Activated naive CD4-positive, alpha-beta T cell treated with anti-CD3 and anti-CD28 coated beads for 36 hours (primary cell): ENCODE data around the gene EHD4. TPM values are rescaled to one million over a fixed set of nuclear protein-coding genes. Genes with fewer than 3 reads are reported as not detected.
A peak's percentile ranks its signal among the peaks of the same experiment; 100 is the strongest.

Source experiments
- CTCF ChIA-PET: fragments of 350-600 bp; sonication (Branson Sonifier 250); formaldehyde crosslinking; loops from one replicate; lab custom pipeline; 2021; ENCODE audit warnings: antibody characterized with exemption; lab: Charles Lee
- DNase-seq: peaks from one replicate; pipeline ENCODE4 v3.0.0-alpha.2; 2020
- H3K27ac Mint-ChIP-seq: one replicate; pipeline ENCODE4 v1.8.0; 2021; ENCODE audit warnings: mild to moderate bottlenecking, mixed read lengths
- H3K27me3 Mint-ChIP-seq: one replicate; pipeline ENCODE4 v1.8.0; 2021; ENCODE audit warnings: low read depth, mixed read lengths
- H3K36me3 Mint-ChIP-seq: one replicate; pipeline ENCODE4 v1.8.0; 2021; ENCODE audit warnings: low read depth, mixed read lengths
- H3K4me1 Mint-ChIP-seq: one replicate; pipeline ENCODE4 v1.8.0; 2021; ENCODE audit warnings: low read depth, mixed read lengths
- H3K4me3 Mint-ChIP-seq: one replicate; pipeline ENCODE4 v1.8.0; 2021; ENCODE audit warnings: mild to moderate bottlenecking, moderate library complexity, mixed read lengths
- H3K9me3 Mint-ChIP-seq: one replicate; pipeline ENCODE4 v1.8.0; 2021; ENCODE audit warnings: mixed read lengths
- intact Hi-C: fragments of 100-400 bp; cut with micrococcal nuclease; formaldehyde crosslinking; loops from one replicate; pipeline ENCODE4 v1.15.1; 2023
- total RNA-seq, 2 experiments: library from RNA; stranded (reverse); gene quantifications; one replicate each; pipeline ENCODE4 v1.2.3, GENCODE V29; 2021

EHD4 gene
- total RNA-seq, 2 experiments from 2014 or later: 30.1 to 31.8 TPM

DNA sequence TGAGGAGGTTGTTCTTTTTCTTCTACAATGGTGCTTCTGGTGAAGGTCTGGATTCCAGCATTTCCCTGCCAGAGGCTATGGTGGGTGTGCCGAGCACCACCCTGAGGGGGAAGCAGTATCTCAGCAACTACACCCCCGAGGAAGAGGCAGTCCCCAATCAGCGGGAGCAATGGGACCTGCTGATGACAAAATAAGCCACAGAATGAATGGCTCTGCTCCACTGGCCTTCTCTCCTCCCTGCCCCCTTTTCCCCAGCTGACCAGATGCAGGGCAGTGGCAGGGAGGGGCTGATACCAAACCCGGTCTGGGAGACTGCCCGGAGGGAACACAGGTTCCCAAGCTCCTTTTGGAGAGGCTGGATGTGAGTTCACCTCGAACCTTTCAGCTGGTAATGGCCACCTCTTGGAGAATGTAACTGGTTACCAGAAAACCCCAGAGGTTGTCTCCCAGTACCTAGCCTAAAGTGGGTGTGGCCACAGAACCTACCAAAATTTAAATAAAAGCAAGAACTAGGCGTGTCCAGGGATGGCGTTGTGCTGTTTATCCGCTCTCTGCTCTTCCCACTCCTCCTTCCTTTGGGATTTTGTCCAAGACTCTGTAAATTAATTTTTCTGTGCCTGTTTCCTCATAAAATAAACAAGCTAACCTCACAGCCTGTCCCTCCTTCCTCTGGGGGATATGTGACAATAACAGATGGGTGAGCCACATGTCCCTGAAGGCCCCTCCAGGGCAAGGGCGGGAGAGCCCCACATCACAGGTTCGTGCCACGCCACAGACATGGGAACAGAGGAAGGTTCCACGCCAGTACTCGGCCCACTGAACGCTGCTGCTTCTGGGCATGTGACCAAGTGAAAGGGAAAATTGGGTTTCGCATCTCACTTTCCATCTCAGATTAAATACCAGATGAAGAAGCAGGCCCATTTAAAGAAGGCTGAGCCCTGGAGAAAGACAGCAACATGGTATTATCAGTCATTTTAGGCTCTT, 43.4 kb downstream of the EHD4 start:
- no peak overlapping the region for H3K27ac Mint-ChIP-seq
- H3K4me1 Mint-ChIP-seq: peaks cover 51% of the 10 kb centered on the region
- no peak overlapping the region for H3K4me3 Mint-ChIP-seq
- DNase-seq: peak; percentile 21
- CTCF ChIA-PET: interaction anchor here (0.9 to 1.1 kb wide), 2 partner anchors 12 to 126 kb away, joined by 3 read pairs; no protein-coding TSS in a partner anchor
- no peaks in the 10 kb centered on the region for H3K9me3 Mint-ChIP-seq
- peaks cover 8% of the 10 kb centered on the region for H3K36me3 Mint-ChIP-seq
- H3K27me3 Mint-ChIP-seq: no peaks in the 10 kb centered on the region
- intact Hi-C loops: no loop called here

DNA sequence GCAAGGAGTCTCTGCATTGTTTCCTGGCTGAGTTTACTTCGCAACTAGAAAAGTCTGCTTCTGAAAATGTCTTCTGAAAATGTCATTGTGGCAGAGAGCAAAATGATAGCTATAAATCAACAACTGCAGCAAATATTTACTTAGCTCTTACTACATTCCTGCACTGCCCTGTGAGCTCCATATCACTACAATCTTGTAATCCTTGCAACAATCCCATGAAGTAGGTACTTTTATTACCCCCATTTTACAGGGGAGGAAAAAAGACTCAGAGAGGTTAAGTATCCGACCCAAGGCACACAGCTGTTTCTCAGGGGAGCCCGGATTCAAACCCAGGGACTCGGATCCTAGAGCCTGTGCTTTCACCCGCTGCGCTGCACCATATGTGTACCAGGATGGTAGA, 44.3 kb downstream of the EHD4 start:
- no peak overlapping the region for H3K4me3 Mint-ChIP-seq
- intact Hi-C loops: no loop called here
- no peaks in the 10 kb centered on the region for H3K9me3 Mint-ChIP-seq
- peaks cover 8% of the 10 kb centered on the region for H3K36me3 Mint-ChIP-seq
- CTCF ChIA-PET: interaction anchor here (0.8 to 0.9 kb wide), 2 partner anchors 127 to 129 kb away, joined by 3 read pairs; no protein-coding TSS in a partner anchor
- no peaks in the 10 kb centered on the region for H3K27me3 Mint-ChIP-seq
- no peak overlapping the region for H3K27ac Mint-ChIP-seq
- DNase-seq: no peak
- peaks cover 44% of the 10 kb centered on the region for H3K4me1 Mint-ChIP-seq

DNA sequence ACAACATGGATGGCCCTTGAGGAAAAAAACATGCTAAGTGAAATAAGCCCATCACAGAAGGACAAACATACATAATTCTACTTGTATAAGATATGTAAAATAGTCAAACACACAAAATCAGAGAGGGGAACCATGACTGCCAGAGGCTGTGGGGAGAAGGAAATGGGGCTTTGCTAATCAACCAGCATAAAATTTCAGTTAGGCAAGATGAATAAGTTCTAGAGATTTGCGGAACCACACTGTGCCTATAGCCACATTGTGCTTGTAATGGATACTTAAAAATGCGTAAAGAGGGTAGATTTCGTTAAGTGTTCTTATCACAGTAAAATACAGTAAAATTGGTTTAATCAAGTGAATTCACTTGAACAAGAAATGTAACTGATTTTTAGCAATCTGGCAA, 44.8 kb downstream of the EHD4 start:
- DNase-seq: no peak
- H3K36me3 Mint-ChIP-seq: peaks cover 8% of the 10 kb centered on the region
- CTCF ChIA-PET: interaction anchor here (0.8 to 0.9 kb wide), 2 partner anchors 127 to 130 kb away, joined by 3 read pairs; no protein-coding TSS in a partner anchor
- intact Hi-C loops: no loop called here
- H3K27ac Mint-ChIP-seq: no peak overlapping the region
- no peaks in the 10 kb centered on the region for H3K9me3 Mint-ChIP-seq
- no peaks in the 10 kb centered on the region for H3K27me3 Mint-ChIP-seq
- peaks cover 41% of the 10 kb centered on the region for H3K4me1 Mint-ChIP-seq
- H3K4me3 Mint-ChIP-seq: no peak overlapping the region

DNA sequence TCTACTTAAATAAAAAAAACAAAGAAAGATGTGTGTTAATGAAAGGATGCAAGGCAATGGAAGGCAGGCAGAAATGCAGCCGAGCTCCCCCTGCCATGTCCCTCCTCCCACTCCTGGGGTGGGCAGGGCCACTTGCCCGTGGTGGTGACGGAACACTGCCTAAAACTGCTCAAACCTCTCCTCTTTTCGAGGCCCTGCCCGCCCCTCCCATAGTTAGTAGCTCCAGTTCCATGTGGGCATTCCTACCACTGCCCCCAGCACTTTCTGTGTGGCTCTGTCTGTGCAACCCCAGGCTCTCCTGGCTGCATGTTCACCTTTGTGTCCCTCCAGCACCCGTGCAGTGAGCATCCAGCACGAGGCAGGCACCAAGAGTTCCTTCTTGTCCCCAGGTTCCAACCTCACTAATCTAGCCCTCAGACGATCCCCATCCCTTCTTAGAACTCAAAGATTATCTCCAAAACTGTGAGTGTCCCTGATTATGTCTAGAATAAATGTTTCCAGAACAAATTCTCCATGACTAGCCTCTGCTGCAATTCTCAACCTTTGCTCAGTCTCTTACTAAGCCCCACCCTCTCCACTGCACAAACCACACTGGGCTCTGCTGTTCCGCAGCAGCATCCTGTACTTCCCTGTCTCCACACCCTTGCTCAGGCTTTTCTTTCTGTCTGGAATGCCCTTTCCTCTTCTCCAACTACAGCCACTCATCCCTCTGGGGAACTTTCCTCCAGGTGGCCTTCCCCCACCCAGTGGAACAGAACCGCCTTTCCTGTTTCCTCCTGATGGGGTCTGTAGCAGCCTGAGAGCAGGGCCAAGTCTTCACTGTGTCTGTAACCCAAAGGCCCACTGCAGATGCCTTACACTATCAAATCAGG, 45.9 kb downstream of the EHD4 start:
- no peak for DNase-seq
- Mint-ChIP-seq H3K9me3 (no peaks in the 10 kb centered on the region), H3K4me1 (peaks cover 39% of the 10 kb centered on the region), H3K4me3 (no peak overlapping the region), H3K27me3 (no peaks in the 10 kb centered on the region), H3K36me3 (peaks cover 10% of the 10 kb centered on the region), H3K27ac (no peak overlapping the region)
- CTCF ChIA-PET: no interaction called here
- intact Hi-C loops: no loop called here

DNA sequence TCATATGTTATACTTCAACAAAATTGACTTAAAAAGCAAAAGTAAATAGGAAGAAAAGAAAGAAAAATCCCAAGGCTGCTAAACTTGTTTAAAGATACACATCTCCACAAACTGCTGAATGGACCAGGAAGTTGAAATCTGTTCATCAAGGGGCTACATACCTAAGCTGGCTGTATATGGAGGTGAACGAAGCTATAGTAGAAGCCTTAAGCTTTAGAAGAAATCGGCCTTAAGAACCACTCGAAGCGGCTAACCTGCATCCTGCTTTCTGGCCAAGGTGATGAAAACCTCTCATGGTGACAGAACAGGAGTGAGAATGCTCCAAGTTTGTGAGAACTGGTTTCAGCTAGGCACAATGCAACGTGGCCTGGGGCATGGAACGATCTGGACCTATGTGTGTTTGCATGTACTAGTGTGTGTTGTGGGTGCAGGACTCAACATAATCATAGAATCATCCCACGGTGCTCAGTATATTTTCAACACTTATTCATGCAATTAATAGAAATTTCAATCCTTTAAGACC, 47.2 kb downstream of the EHD4 start:
- Mint-ChIP-seq H3K27ac (no peak overlapping the region), H3K4me1 (peaks cover 34% of the 10 kb centered on the region), H3K9me3 (no peaks in the 10 kb centered on the region), H3K4me3 (no peak overlapping the region), H3K27me3 (no peaks in the 10 kb centered on the region), H3K36me3 (peaks cover 12% of the 10 kb centered on the region)
- intact Hi-C loops: no loop called here
- CTCF ChIA-PET: interaction anchor here (1.2 kb wide), 1 partner anchor 20 kb away, joined by 4 read pairs; no protein-coding TSS in a partner anchor
- no peak for DNase-seq

DNA sequence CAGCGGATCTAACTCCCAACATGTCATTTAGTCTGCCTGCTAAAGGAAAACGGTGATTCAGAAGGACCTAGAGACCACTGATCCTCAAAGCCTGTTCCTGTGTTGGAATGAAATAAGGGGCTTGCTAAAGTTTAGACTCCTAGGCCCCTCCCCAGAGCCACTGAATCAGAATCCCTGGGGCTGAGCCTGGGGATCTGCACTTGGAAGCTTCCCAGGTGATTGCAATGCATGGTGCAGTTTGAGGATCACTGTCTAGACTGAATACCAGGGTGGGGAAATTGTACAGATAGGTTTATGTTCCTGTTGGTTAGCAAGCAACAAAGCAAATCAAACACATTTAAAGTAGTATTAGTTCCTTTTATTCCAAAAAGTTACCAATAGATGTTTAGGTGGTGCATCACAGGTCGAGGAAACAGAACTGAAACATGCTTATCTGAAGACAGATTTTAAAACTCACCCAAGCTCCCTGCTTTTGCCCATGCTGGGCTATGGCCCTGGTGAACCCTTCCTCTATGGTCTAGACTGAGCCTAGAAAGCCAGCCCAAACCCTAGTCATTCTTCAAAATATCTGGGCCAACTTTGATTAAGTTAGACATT, 48.9 kb downstream of the EHD4 start:
- Mint-ChIP-seq H3K4me3 (no peak overlapping the region), H3K27ac (no peak overlapping the region), H3K4me1 (peaks cover 17% of the 10 kb centered on the region), H3K9me3 (no peaks in the 10 kb centered on the region), H3K27me3 (no peaks in the 10 kb centered on the region), H3K36me3 (peaks cover 19% of the 10 kb centered on the region)
- CTCF ChIA-PET: interaction anchor here (0.8 to 2.1 kb wide), 2 partner anchors 19 kb away, joined by 4 to 8 read pairs; no protein-coding TSS in a partner anchor
- intact Hi-C loops: no loop called here
- DNase-seq: no peak

DNA sequence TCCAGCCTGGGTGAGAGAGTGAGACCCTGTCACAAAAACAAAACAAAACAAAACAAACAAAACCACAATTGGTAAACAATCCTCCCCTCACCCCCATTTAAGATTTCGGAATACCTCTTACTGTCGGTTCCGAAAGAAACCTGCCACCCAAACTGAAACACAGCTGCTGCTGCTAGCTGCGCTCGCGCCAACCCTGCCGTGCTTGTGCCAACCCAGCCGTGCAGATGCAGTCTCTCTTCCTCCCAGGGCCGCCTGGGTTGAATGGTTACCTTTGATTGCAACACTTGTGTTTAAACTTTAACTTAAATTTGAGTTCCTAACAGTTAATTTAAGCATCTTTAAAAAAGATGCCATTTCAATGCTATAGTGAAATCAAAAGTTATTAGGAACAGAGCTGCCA, 50.0 kb downstream of the EHD4 start:
- Mint-ChIP-seq H3K36me3 (peaks cover 24% of the 10 kb centered on the region), H3K27ac (no peak overlapping the region), H3K4me3 (no peak overlapping the region), H3K9me3 (no peaks in the 10 kb centered on the region), H3K27me3 (no peaks in the 10 kb centered on the region), H3K4me1 (peaks cover 12% of the 10 kb centered on the region)
- DNase-seq: no peak
- intact Hi-C loops: no loop called here
- CTCF ChIA-PET: interaction anchor here (2.1 kb wide), 1 partner anchor 17 kb away, joined by 8 read pairs; no protein-coding TSS in a partner anchor

DNA sequence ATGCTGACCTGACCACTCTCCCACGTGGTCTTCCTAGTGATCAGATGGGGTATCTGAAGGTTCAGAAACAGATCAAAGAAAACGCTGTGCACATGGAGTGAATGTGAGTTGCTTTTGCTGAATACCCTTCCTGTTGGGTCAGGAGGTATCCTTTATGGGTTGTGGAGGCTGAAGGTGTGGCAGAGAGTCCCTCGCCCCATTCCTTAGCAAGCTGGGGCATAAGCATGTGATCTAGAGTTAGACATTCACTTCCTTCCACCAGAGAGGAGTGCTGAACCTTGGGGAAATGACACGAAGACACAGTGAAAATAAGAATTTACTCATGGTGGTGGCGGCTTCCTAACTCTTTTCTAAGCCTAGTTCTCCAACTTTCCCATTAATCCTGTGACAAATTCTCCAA, 50.7 kb downstream of the EHD4 start:
- H3K27me3 Mint-ChIP-seq: no peaks in the 10 kb centered on the region
- no peak for DNase-seq
- H3K27ac Mint-ChIP-seq: no peak overlapping the region
- peaks cover 7% of the 10 kb centered on the region for H3K4me1 Mint-ChIP-seq
- CTCF ChIA-PET: interaction anchor here (2.1 kb wide), 1 partner anchor 17 kb away, joined by 8 read pairs; no protein-coding TSS in a partner anchor
- intact Hi-C loops: no loop called here
- no peak overlapping the region for H3K4me3 Mint-ChIP-seq
- H3K36me3 Mint-ChIP-seq: peaks cover 24% of the 10 kb centered on the region
- H3K9me3 Mint-ChIP-seq: no peaks in the 10 kb centered on the region

DNA sequence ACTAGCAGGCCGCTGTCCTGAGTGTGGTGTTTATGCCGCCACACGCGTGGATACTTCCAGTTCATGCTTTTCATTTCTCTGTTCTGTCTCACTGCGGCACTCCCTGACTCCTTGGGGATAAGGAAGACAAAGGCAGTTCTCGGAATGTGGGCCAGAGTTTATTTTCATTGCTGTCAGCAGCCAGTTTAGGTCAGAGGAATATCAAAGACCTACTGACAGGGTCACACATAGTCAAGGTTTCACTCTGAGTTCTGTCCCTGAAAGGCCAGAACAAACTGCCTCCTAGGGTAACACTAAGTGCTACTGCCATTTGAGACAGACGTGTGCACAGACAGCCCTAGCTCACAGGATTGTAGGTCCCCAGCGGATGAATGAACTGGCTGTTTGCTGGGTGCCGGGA, 51.2 kb downstream of the EHD4 start:
- DNase-seq: no peak
- CTCF ChIA-PET: interaction anchor here (0.7 to 2.1 kb wide), 2 partner anchors 16 to 17 kb away, joined by 3 to 8 read pairs; no protein-coding TSS in a partner anchor
- intact Hi-C loops: no loop called here
- Mint-ChIP-seq H3K4me1 (peaks cover 4% of the 10 kb centered on the region), H3K27ac (no peak overlapping the region), H3K4me3 (no peak overlapping the region), H3K36me3 (peaks cover 24% of the 10 kb centered on the region), H3K9me3 (no peaks in the 10 kb centered on the region), H3K27me3 (no peaks in the 10 kb centered on the region)

DNA sequence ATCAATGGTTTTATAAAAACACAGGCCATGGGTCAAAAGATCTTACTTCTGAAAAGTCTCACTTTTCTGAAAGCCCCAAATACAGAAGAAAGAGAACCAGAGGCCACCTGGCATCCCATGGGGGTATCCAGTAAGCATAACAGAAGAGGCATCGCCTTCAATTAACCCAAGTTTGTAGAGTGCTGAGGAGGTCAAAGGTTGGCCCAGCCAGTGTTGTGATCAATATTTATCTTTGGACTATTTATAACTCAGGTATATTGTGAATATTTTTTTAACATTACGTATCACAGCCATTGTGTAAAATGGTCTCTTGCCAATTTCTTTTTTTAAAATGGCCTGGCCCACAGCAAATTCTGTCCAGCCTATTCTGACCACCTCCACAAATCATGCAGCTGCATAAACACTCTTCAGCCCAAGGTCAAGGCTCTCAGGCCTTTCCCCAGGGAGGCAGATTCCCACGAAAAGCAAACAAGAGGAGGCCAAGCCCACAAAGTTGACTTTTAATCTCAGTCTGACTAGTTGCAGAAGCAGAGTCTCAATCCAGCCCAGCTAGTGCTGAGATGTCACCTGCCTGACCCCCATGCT, 52.3 kb downstream of the EHD4 start:
- Mint-ChIP-seq H3K27ac (no peak overlapping the region), H3K4me1 (peaks cover 2% of the 10 kb centered on the region), H3K27me3 (no peaks in the 10 kb centered on the region), H3K9me3 (no peaks in the 10 kb centered on the region), H3K36me3 (peaks cover 26% of the 10 kb centered on the region), H3K4me3 (no peak overlapping the region)
- CTCF ChIA-PET: no interaction called here
- intact Hi-C loops: no loop called here
- no peak for DNase-seq

DNA sequence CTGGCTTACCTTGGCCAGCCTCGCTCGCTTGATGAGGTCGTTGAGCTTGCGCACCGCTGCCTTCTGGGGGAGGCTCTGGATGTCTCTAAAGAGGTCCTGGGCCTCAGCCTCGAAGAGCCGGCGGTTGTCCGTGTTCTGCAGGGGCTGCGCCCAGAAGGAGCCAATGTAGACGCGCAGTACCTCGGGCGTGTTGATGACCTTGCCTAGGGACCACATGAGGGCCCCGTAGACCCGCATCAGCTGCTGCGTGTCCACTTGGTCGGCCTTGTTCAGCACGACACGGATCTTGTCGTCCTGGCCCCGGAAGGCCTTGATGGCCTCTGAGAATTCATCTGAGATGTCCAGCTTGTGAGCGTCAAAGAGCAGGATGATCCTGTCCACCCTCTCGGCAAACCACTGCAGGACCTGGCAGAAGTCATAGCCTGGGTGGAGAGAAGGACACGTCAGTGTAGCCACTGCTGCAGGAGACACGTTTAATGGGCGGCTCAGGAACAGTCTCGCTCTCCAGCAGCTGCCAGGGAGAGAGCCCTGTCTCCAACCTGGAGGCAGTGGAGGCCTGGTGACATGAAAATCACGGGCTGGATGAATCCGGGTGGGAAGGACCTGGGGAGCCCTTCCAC, 53.0 kb downstream of the EHD4 start:
- Mint-ChIP-seq H3K9me3 (no peaks in the 10 kb centered on the region), H3K36me3 (peaks cover 23% of the 10 kb centered on the region), H3K4me1 (peaks cover 2% of the 10 kb centered on the region), H3K27ac (no peak overlapping the region), H3K4me3 (no peak overlapping the region), H3K27me3 (no peaks in the 10 kb centered on the region)
- intact Hi-C loops: no loop called here
- no peak for DNase-seq
- CTCF ChIA-PET: no interaction called here
